GM18870 (cell line): ENCODE measurements around the gene DUSP15.
A peak's percentile ranks its signal among the peaks of the same experiment; 100 is the strongest.
"Not testable (repeated sequence)": the region's sequence is repeated elsewhere in the genome, so short reads cannot be mapped to it uniquely, and the experiment has no call there.

Experiments used
- ATAC-seq: cut with Tn5 transposase; IDR thresholded peaks from one replicate; pipeline ENCODE4 v1.9.1; 2021; ENCODE audit warnings: moderate library complexity; ENCODE audit not compliant: unreplicated experiment

DUSP15 gene

GRCh38 chr20:31840906-31841816 lies 29.2 kb downstream of the DUSP15 start:
- no peak for ATAC-seq

- no peak for ATAC-seq
Observed at GRCh38 chr20:31839782-31840487, 30.4 kb downstream of the DUSP15 start.

GRCh38 chr20:31838646-31839292 lies 31.6 kb downstream of the DUSP15 start:
- ATAC-seq = no peak

DNA sequence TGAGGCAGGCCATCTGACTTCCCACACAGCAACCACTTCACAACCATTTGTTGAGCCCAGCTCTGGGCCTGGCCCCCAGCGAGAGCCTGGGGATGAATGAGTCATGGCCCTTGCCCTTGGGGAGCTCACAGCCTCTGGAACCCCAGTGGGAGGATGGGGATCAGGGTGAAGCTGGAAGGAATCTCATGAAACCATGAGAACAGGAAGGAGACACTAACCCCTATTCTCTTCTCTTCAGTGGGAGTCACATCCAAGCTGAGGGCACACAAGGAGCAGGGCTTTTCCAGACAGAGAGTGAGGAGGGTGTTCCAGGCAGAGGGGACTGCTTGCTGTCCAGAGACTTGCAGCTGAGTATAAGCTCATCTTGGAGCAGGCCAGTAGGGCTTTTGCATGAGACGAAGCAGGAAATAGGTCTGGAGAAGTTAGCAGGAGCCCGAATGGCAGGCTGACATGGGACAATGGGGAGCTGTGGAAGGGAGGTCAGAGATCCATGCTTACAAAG lies 32.4 kb downstream of the DUSP15 start:
- no peak for ATAC-seq

DNA sequence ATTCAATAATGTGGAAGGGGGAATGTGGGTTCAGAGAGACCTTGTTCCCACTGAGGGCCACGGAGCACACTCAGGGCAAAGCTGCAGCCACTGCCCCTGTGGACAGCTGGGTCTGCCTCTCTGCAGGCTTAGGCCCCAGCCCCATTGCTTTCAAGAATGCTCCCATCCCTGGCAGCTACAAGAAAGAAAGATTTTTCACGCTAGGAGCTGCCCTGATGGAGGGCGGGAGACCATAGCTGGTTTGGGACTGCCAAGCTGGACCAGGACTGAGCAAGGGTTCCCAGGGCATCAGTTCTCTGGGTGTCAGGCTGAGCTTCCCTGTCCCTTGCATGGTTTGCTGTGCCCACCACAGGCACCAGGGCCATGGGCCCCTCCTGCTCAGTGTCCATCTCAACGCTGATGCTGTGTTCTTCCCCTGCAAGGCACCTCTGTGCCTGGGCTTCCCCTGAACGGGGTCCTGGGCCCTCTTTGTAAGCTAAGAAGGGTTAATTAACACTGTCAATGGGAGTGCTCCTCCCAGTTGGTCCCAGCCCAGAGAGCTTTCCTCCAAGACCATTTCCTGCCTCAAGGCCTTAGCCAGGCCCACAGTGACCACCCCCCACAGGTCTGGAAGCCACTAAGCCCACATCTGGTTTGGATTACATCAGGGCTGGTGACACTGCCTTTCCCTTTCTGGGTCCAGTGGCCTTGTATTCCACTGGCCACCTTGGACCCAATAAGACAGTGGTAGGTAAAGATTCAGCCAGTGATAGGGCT lies 33.3 kb downstream of the DUSP15 start:
- no peak for ATAC-seq

GRCh38 chr20:31835977-31836852 lies 34.1 kb downstream of the DUSP15 start:
- peak; percentile 48 for ATAC-seq

DNA sequence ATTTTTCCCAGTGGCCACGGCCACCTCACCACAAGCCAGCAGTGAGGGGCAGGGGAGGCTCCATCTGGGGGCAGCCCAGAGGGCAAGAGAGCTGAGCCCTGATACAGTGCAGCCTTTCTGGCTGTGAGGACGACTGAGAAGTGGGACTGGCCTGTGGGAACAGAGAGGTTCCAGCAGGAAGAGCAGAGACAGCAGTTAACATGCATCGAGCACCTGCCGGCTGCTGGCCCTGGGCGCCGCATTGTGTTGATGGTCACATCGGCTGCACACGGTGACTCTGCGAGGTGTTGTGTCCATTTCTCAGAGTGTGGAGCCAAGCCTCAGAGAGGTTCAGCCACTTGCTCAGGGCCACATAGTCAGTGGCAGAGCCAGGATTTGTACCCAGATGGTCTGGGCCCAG lies 34.8 kb downstream of the DUSP15 start:
- no peak for ATAC-seq

DNA sequence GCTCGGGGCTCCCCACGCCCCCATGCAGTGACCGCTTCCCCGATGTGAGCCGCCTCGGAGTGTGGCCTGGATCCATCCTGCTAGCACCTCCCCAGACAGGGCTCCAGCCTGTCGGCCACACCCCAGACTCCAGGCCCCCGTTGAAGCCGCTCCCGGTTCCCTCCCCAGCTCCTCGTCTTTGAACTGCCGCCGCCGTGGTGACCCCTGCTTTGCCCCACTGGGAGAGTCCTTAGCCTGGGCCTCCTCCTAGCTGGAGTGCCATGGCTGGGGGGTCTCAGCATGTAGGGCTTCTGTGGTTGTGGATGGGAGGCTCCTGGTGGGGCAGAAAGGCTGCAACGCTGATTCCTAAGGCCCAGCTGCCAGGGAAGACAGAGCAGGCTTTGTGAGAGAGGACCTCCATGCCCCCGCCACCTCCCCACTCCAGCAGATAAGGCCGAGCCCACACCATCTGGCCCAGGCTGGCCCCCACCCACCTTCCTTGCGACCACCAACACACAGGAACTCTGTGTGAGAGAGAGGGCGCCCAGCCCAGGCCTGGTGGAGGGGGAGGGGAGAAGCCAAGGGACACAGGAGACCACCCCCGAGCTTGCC lies 36.3 kb downstream of the DUSP15 start:
- no peak for ATAC-seq

DNA sequence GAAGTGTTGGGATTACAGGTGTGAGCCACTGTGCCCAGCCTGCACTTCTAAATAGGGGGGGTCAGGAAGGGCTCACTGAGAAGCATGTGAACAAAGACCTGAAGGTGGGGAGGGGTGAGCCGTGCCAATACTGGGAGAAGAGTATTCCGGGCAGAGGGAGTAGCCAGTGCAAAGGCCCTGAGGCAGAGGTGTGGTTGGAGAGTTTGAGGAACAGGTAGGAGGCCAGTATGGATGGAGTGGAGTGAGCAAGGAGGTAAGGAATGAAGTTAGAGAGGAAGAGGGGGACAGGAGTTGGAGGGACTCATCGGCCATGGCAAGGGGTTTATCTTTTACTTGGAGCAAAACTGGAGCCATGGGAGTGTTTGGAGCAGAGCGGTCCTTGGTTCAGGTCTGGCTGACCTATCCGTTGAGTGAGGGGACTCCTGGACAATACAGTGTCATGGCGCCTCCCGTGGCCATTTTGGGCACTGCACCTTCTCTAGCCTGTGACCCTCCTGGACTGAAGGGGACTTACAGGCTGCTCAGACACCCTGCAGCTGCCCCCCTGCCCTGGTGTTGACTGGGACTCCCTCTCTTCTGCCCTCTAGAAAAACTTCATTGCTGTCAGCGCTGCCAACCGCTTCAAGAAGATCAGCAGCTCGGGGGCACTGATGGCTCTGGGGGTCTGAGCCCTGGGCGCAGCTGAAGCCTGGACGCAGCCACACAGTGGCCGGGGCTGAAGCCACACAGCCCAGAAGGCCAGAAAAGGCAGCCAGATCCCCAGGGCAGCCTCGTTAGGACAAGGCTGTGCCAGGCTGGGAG lies 37.0 kb downstream of the DUSP15 start:
- ATAC-seq = no peak

DNA sequence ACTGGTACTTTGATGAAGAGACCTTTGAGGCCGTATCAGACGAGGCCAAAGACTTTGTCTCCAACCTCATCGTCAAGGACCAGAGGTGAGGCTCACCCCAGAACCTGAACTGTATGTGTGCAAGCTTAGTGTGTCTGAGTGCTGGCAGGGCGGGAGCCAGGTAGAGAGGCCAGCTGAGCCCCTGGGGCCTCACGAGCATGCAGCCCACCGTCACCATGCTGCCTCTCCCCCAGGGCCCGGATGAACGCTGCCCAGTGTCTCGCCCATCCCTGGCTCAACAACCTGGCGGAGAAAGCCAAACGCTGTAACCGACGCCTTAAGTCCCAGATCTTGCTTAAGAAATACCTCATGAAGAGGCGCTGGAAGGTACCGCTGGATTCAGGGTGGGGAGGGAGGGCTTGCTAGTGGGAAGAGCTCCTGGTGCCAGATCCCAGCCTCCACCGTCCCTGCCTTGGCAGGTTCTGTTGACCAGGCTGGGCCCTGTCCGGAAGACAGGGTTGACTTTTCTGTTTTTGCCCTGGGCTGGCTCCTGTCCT lies 38.5 kb downstream of the DUSP15 start:
- no peak for ATAC-seq

- no peak for ATAC-seq
Observed at GRCh38 chr20:31831211-31831610, 39.1 kb downstream of the DUSP15 start.

- ATAC-seq = no peak
Observed at GRCh38 chr20:31830406-31830981, 39.8 kb downstream of the DUSP15 start.

- no peak for ATAC-seq
Observed at GRCh38 chr20:31829731-31830130, 40.6 kb downstream of the DUSP15 start.

- not testable (repeated sequence) for ATAC-seq
Observed at GRCh38 chr20:31828016-31828415, 42.3 kb downstream of the DUSP15 start.

DNA sequence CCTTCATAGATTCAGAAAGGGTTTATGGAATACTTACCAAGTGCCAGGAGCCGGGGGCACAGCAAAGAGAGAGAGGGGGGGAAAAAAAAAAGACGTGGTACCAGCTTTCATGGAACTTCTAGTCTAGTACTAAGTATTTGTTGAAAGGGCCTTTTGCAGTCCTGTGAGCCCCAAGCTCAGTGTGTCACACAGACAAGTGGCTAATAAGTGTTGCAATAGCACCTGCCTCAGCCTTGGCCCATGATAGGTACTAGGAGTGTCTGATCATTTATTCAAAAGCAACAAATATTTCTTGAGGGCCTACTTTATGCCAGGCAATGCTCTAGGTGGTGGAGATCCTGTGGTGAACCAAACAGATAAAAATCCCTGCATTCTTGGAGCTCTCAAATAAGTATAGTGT lies 43.3 kb downstream of the DUSP15 start:
- no peak for ATAC-seq

GRCh38 chr20:31826074-31826473 lies 44.3 kb downstream of the DUSP15 start:
- ATAC-seq = no peak

- ATAC-seq = no peak
Observed at GRCh38 chr20:31824554-31825313, 45.6 kb downstream of the DUSP15 start.
